ENCODE data around the gene MPPED1. TPM values are rescaled to one million over a fixed set of nuclear protein-coding genes. Genes with fewer than 3 reads are reported as not detected.

The MPPED1 gene
- total RNA-seq, 1 experiment from 2014 or later, result not detected

DNA sequence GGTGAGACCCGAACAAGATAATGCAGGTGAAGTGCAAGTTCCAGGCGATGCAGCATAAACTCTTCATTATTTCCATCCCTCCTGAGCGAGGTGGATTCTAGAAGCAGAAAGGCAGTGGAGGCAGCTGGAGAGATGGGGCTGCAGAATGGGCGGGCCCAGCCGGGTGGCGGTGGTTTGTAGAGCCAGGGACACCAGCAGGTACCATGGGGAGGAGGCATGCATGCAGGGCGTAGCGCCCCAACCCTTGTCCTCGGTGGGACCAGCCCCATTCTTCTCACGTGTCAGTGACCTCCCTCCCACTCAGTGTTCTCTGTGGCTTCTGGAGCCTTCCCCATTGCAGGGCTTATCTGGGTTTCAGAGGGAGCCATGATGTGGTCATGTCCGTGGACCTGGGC lies 38.0 kb downstream of the MPPED1 start:
- no peak for DNase-seq (ENCODE audit: unreplicated experiment)
- H3K36me3 Mint-ChIP-seq (ENCODE audit: insufficient read depth, unreplicated experiment), result no peaks in the 10 kb centered on the region
- H3K9me3 Mint-ChIP-seq (ENCODE audit: unreplicated experiment), result no peaks in the 10 kb centered on the region
- intact Hi-C loops (cut with micrococcal nuclease), result no loop called here
- BruUV-seq (replicated peaks), result no TSS peak
- POLR2A ChIA-PET, result no interaction called here
- no peak overlapping the region for H3K27ac Mint-ChIP-seq (ENCODE audit: low read depth, unreplicated experiment)
- CTCF ChIA-PET, result no interaction called here
- no peak overlapping the region for H3K4me3 Mint-ChIP-seq (ENCODE audit: unreplicated experiment)
- peaks cover 32% of the 10 kb centered on the region for H3K27me3 Mint-ChIP-seq (ENCODE audit: insufficient read depth, unreplicated experiment)
- H3K4me1 Mint-ChIP-seq (ENCODE audit: insufficient read depth, unreplicated experiment), result no peaks in the 10 kb centered on the region
- TF ChIP-seq, protein P1, sequence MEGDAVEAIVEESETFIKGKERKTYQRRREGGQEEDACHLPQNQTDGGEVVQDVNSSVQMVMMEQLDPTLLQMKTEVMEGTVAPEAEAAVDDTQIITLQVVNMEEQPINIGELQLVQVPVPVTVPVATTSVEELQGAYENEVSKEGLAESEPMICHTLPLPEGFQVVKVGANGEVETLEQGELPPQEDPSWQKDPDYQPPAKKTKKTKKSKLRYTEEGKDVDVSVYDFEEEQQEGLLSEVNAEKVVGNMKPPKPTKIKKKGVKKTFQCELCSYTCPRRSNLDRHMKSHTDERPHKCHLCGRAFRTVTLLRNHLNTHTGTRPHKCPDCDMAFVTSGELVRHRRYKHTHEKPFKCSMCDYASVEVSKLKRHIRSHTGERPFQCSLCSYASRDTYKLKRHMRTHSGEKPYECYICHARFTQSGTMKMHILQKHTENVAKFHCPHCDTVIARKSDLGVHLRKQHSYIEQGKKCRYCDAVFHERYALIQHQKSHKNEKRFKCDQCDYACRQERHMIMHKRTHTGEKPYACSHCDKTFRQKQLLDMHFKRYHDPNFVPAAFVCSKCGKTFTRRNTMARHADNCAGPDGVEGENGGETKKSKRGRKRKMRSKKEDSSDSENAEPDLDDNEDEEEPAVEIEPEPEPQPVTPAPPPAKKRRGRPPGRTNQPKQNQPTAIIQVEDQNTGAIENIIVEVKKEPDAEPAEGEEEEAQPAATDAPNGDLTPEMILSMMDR (IDR thresholded peaks at IDR 0.05; ENCODE audit: unreplicated experiment), result no peak

- ChIA-PET POLR2A (no interaction called here), CTCF (no interaction called here)
- no peak overlapping the region for H3K27ac Mint-ChIP-seq (ENCODE audit: low read depth, unreplicated experiment)
Measured at GRCh38 chr22:43451371-43452050, 39.7 kb downstream of the MPPED1 start.

DNA sequence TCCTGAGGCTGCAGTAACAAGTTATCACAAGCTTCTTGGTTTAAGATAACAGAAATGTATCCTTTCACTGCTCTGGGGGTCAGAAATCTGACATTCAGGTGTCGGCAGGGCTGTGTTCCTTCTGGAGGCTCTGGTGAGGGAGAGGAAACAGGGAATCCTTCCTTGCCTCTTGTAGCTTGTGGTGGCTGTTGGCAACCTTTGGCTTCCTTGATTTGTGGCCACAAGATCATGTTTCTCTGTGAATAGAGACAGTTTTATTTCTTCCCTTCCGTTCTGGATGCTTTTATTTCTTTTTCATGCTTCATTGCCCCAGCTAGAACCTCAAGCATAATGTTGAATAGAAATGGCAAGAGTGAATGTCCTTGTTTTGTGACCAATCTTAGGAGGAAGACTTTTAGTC lies 44.0 kb downstream of the MPPED1 start:
- DNase-seq (ENCODE audit: unreplicated experiment), result no peak
- no peaks in the 10 kb centered on the region for H3K4me1 Mint-ChIP-seq (ENCODE audit: insufficient read depth, unreplicated experiment)
- TF ChIP-seq, protein P1 (IDR thresholded peaks at IDR 0.05; ENCODE audit: unreplicated experiment), result no peak
- H3K36me3 Mint-ChIP-seq (ENCODE audit: insufficient read depth, unreplicated experiment), result no peaks in the 10 kb centered on the region
- H3K9me3 Mint-ChIP-seq (ENCODE audit: unreplicated experiment), result no peaks in the 10 kb centered on the region
- H3K4me3 Mint-ChIP-seq (ENCODE audit: unreplicated experiment), result no peak overlapping the region
- H3K27me3 Mint-ChIP-seq (ENCODE audit: insufficient read depth, unreplicated experiment), result peaks cover 83% of the 10 kb centered on the region
- ChIA-PET POLR2A (interaction anchor here (0.6 kb wide), 1 partner anchor 13 kb away, joined by 3 read pairs; no protein-coding TSS in a partner anchor), CTCF (interaction anchor here (0.5 to 1.3 kb wide), 3 partner anchors 24 to 783 kb away, joined by 3 read pairs; no protein-coding TSS in a partner anchor)
- no peak overlapping the region for H3K27ac Mint-ChIP-seq (ENCODE audit: low read depth, unreplicated experiment)
- intact Hi-C loops (cut with micrococcal nuclease), result no loop called here
- no TSS peak for BruUV-seq (replicated peaks)

More at GRCh38 chr22:43451371-43452050, 39.7 kb downstream of the MPPED1 start:
- intact Hi-C loops (cut with micrococcal nuclease), result no loop called here
- H3K27me3 Mint-ChIP-seq (ENCODE audit: insufficient read depth, unreplicated experiment), result peaks cover 48% of the 10 kb centered on the region
- no peak for DNase-seq (ENCODE audit: unreplicated experiment)
- H3K4me1 Mint-ChIP-seq (ENCODE audit: insufficient read depth, unreplicated experiment), result no peaks in the 10 kb centered on the region
- no peaks in the 10 kb centered on the region for H3K9me3 Mint-ChIP-seq (ENCODE audit: unreplicated experiment)
- TF ChIP-seq, protein P1 (IDR thresholded peaks at IDR 0.05; ENCODE audit: unreplicated experiment), result no peak
- H3K36me3 Mint-ChIP-seq (ENCODE audit: insufficient read depth, unreplicated experiment), result no peaks in the 10 kb centered on the region
- no TSS peak for BruUV-seq (replicated peaks)
- no peak overlapping the region for H3K4me3 Mint-ChIP-seq (ENCODE audit: unreplicated experiment)

- Mint-ChIP-seq H3K9me3 (ENCODE audit: unreplicated experiment) (no peaks in the 10 kb centered on the region), H3K4me1 (ENCODE audit: insufficient read depth, unreplicated experiment) (no peaks in the 10 kb centered on the region), H3K27me3 (ENCODE audit: insufficient read depth, unreplicated experiment) (peaks cover 72% of the 10 kb centered on the region), H3K27ac (ENCODE audit: low read depth, unreplicated experiment) (no peak overlapping the region), H3K36me3 (ENCODE audit: insufficient read depth, unreplicated experiment) (no peaks in the 10 kb centered on the region), H3K4me3 (ENCODE audit: unreplicated experiment) (no peak overlapping the region)
- ChIA-PET POLR2A (no interaction called here), CTCF (interaction anchor here (1.3 kb wide), 1 partner anchor 700 kb away, joined by 3 read pairs; no protein-coding TSS in a partner anchor)
- no TSS peak for BruUV-seq (replicated peaks)
- intact Hi-C loops (cut with micrococcal nuclease), result no loop called here
- DNase-seq (ENCODE audit: unreplicated experiment), result no peak
- TF ChIP-seq, protein P1 (IDR thresholded peaks at IDR 0.05; ENCODE audit: unreplicated experiment), result no peak
Measured at GRCh38 chr22:43457002-43457401, 45.2 kb downstream of the MPPED1 start.

All from MCF 10A (cell line).